ENCODE data around the gene CHST9. TPM values are rescaled to one million over a fixed set of nuclear protein-coding genes. Genes with fewer than 3 reads are reported as not detected.

CHST9 gene
- total and polyA plus RNA-seq, 2 of the 13 experiments (the other 11 are each of a cell fraction or from before 2014, with no cell fraction given), result 3.2 to 9.6 TPM

GRCh38 chr18:26874283-26874682 lies 310.8 kb downstream of the CHST9 start:
- no peak for ATAC-seq
- no peak for DNase-seq (ENCODE audit: low spot score)
- CTCF ChIA-PET (ENCODE audit: low intra/inter-chr PET ratio, low total read pairs), result no interaction called here

GRCh38 chr18:26869640-26870039 lies 315.5 kb downstream of the CHST9 start:
- no peak for DNase-seq (ENCODE audit: low spot score)

More at GRCh38 chr18:26874283-26874682, 310.8 kb downstream of the CHST9 start:
- Histone ChIP-seq H3K4me2 (ENCODE audit: low read depth, low read length) (no peak overlapping the region), H3K9me3 (ENCODE audit: low read length) (no peaks in the 10 kb centered on the region), H3K4me1 (ENCODE audit: insufficient read depth, low read length) (peaks cover 17% of the 10 kb centered on the region), H3K9ac (ENCODE audit: insufficient read depth, low read depth, low read length) (no peak overlapping the region), H4K20me1 (ENCODE audit: insufficient read depth, low read length) (no peaks in the 10 kb centered on the region), H2AFZ (ENCODE audit: low read length) (no peak overlapping the region), H3K36me3 (replicated peaks in 1 of 2; ENCODE audit: control insufficient read depth in 1 of 2, insufficient read depth in 2 of 2, low read length in 2 of 2) (no peaks in the 10 kb centered on the region), H3K27ac (ENCODE audit: extremely low read length, insufficient read depth, low read length) (no peak overlapping the region), H3K4me3 (replicated peaks in 1 of 3; ENCODE audit: insufficient read depth in 1 of 3, low read depth in 2 of 3, low read length in 3 of 3) (no peak overlapping the region), H3K27me3 (ENCODE audit: control insufficient read depth in 1 of 2, insufficient read depth in 2 of 2, low read length in 2 of 2) (peaks cover 0 to under 1% of the 10 kb centered on the region in 2 experiments; a peak in 2 of 5 replicates), H3K79me2 (ENCODE audit: insufficient read depth, low read length) (no peaks in the 10 kb centered on the region)
- no peak for TF ChIP-seq AHR (CRISPR knock-in tag; IDR thresholded peaks at IDR 0.05)
- TF ChIP-seq ZNF264 (CRISPR knock-in tag; IDR thresholded peaks at IDR 0.05), result no peak
- no peak for FAIRE-seq
- in situ Hi-C loops (cut with HindIII; ENCODE audit: extremely low pct_ligation_motif_present, low pct_unique_long_range_greater_than_20kb) (no loop called here), intact Hi-C loops (cut with micrococcal nuclease; ENCODE audit: unreplicated experiment) (no loop called here)
- POLR2A ChIA-PET, result no interaction called here
- BruUV-seq (replicated peaks), result no TSS peak

More at GRCh38 chr18:26869640-26870039, 315.5 kb downstream of the CHST9 start:
- FAIRE-seq (no peak), ATAC-seq (no peak)
- no peaks in the 10 kb centered on the region for H3K36me3 ChIP-seq (replicated peaks in 1 of 2; ENCODE audit: control insufficient read depth in 1 of 2, insufficient read depth in 2 of 2, low read length in 2 of 2)
- H3K4me1 ChIP-seq (ENCODE audit: insufficient read depth, low read length), result peaks cover 1% of the 10 kb centered on the region
- no peak overlapping the region for H2AFZ ChIP-seq (ENCODE audit: low read length)
- H3K9me3 ChIP-seq (ENCODE audit: low read length), result no peaks in the 10 kb centered on the region
- ChIA-PET CTCF (ENCODE audit: low intra/inter-chr PET ratio, low total read pairs) (no interaction called here), POLR2A (no interaction called here)
- no peak overlapping the region for H3K9ac ChIP-seq (ENCODE audit: insufficient read depth, low read depth, low read length)
- 0% methylated on average over 1 of the region's 1 CpG for WGBS (ENCODE audit: low lambda C conversion rate)
- no TSS peak for BruUV-seq (replicated peaks)
- H3K79me2 ChIP-seq (ENCODE audit: insufficient read depth, low read length), result no peaks in the 10 kb centered on the region
- intact Hi-C loops (cut with micrococcal nuclease; ENCODE audit: unreplicated experiment) (no loop called here), in situ Hi-C loops (cut with HindIII; ENCODE audit: extremely low pct_ligation_motif_present, low pct_unique_long_range_greater_than_20kb) (no loop called here)
- H3K4me2 ChIP-seq (ENCODE audit: low read depth, low read length), result no peak overlapping the region
- peaks cover 0 to 25% of the 10 kb centered on the region in 2 experiments; a peak in 2 of 5 replicates for H3K27me3 ChIP-seq (ENCODE audit: control insufficient read depth in 1 of 2, insufficient read depth in 2 of 2, low read length in 2 of 2)
- H3K27ac ChIP-seq (ENCODE audit: extremely low read length, insufficient read depth, low read length), result no peak overlapping the region
- no peaks in the 10 kb centered on the region for H4K20me1 ChIP-seq (ENCODE audit: insufficient read depth, low read length)
- H3K4me3 ChIP-seq (replicated peaks in 1 of 3; ENCODE audit: insufficient read depth in 1 of 3, low read depth in 2 of 3, low read length in 3 of 3), result no peak overlapping the region
- TF ChIP-seq IRF2 (CRISPR knock-in tag; IDR thresholded peaks at IDR 0.05) (no peak), ZNF691 (CRISPR knock-in tag; IDR thresholded peaks at IDR 0.05; ENCODE audit: borderline replicate concordance, low read depth) (no peak), ZFP1 (CRISPR knock-in tag; IDR thresholded peaks at IDR 0.05) (no peak), ZBTB39 (CRISPR knock-in tag; IDR thresholded peaks at IDR 0.05) (no peak), ZFY (CRISPR knock-in tag; IDR thresholded peaks at IDR 0.05) (no peak), HMG20A (CRISPR knock-in tag; IDR thresholded peaks at IDR 0.05; ENCODE audit: borderline replicate concordance) (no peak), YY1 (IDR thresholded peaks at IDR 0.05; ENCODE audit: insufficient read depth, insufficient replicate concordance, low read depth, low read length) (no peak), ZBTB21 (CRISPR knock-in tag; IDR thresholded peaks at IDR 0.05) (no peak), MEIS2 (CRISPR knock-in tag; IDR thresholded peaks at IDR 0.05) (no peak), ZNF337 (CRISPR knock-in tag; IDR thresholded peaks at IDR 0.05; ENCODE audit: borderline replicate concordance, low read depth) (no peak), PLSCR1 (CRISPR knock-in tag; IDR thresholded peaks at IDR 0.05; ENCODE audit: borderline replicate concordance) (no peak), XRCC5 (optimal IDR thresholded peaks at IDR 0.05; ENCODE audit: low read length) (no peak), ONECUT2 (CRISPR knock-in tag; IDR thresholded peaks at IDR 0.05) (no peak), TSC22D2 (CRISPR knock-in tag; IDR thresholded peaks at IDR 0.05; ENCODE audit: borderline replicate concordance) (no peak)
